HL-60 (cell line): Measurements from ENCODE around the gene PPP3CB.

Experiments used
- DNase-seq, 2 experiments: peaks; one replicate each; pipeline ENCODE4 v3.0.0-alpha.2; 2010 to 2020; ENCODE audit warnings: low read depth in 1 of 2, low spot score in 1 of 2
- H3K27ac ChIP-seq: fragments of 250-450 bp; sonication (Bioruptor Pico); replicated peaks from 2 replicates; pipeline ENCODE4 v1.5.1; 2020; ENCODE audit warnings: mild to moderate bottlenecking, moderate library complexity
- H3K27me3 ChIP-seq: fragments of 250-450 bp; sonication (Bioruptor Pico); 2 replicates; pipeline ENCODE4 v1.5.1; 2021; ENCODE audit warnings: mild to moderate bottlenecking, moderate library complexity; ENCODE audit not compliant: insufficient read depth, poor library complexity, severe bottlenecking
- H3K4me3 ChIP-seq: replicated peaks from 2 replicates; pipeline ENCODE4 v1.5.1; 2011; ENCODE audit warnings: mild to moderate bottlenecking, control low read depth, low read length; ENCODE audit not compliant: insufficient read depth
- CTCF ChIP-seq: IDR thresholded peaks from one replicate; pipeline ENCODE4 v1.5.1; 2011; ENCODE audit warnings: low read length, control low read depth, inconsistent platforms; ENCODE audit not compliant: insufficient read depth
- GABPA ChIP-seq: IDR thresholded peaks from 2 replicates; pipeline ENCODE4 v1.6.1; 2012; ENCODE audit warnings: low read depth
- POLR2AphosphoS5 ChIP-seq: IDR thresholded peaks from 2 replicates; pipeline ENCODE4 v1.6.1; 2012; ENCODE audit warnings: low read depth
- REST ChIP-seq: IDR thresholded peaks from 2 replicates; pipeline ENCODE4 v1.6.1; 2012; ENCODE audit warnings: low read depth; ENCODE audit not compliant: insufficient replicate concordance
- SPI1 ChIP-seq: IDR thresholded peaks from 2 replicates; pipeline ENCODE4 v1.6.1; 2012; ENCODE audit warnings: low read depth, mild to moderate bottlenecking, borderline replicate concordance

Gene PPP3CB

DNA sequence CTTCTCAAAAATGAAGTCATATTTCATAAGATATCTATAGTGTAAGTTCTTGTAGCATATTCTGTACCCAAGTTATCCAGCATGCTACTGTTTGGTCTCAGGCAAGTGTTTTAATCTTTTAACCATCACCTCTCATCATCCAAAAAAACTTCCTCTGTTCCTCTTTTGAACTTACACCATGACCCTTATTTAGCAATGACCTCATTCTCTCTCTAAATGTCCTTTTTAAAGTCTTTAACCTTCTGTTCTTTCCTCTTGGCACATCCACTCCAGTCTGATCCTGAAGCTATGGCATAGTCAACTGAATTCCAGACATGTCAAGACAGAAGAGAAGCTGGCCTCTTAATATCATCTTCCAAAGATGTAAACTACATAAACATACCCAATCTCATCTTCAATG, 26.2 kb downstream of the PPP3CB start:
- DNase-seq: no peak
- no peak overlapping the region for H3K27ac ChIP-seq
- no peaks in the 10 kb centered on the region for H3K27me3 ChIP-seq
- TF ChIP-seq REST: no peak
- TF ChIP-seq GABPA: no peak
- no peak for TF ChIP-seq POLR2AphosphoS5
- TF ChIP-seq CTCF: no peak
- no peak for TF ChIP-seq SPI1
- no peak overlapping the region for H3K4me3 ChIP-seq

DNA sequence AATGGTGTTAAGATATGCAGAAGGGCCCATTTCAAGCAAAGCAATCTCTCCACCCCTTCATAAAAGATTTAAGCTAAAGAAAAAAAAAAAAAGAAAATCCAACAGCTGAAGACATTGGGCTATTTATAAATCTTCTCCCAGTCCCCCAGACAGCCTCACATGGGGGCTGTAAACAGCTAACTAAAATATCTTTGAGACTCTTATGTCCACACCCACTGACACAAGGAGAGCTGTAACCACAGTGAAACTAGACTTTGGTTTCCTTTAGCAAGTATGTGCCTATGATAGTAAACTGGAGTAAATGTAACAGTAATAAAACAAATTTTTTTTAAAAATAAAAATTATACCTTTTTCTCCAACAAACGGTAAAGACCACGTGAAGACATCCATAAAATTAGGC, 28.6 kb downstream of the PPP3CB start:
- TF ChIP-seq GABPA (no peak), POLR2AphosphoS5 (no peak), CTCF (no peak), REST (no peak), SPI1 (no peak)
- H3K27ac ChIP-seq: no peak overlapping the region
- no peak overlapping the region for H3K4me3 ChIP-seq
- DNase-seq: no peak
- H3K27me3 ChIP-seq: no peaks in the 10 kb centered on the region

DNA sequence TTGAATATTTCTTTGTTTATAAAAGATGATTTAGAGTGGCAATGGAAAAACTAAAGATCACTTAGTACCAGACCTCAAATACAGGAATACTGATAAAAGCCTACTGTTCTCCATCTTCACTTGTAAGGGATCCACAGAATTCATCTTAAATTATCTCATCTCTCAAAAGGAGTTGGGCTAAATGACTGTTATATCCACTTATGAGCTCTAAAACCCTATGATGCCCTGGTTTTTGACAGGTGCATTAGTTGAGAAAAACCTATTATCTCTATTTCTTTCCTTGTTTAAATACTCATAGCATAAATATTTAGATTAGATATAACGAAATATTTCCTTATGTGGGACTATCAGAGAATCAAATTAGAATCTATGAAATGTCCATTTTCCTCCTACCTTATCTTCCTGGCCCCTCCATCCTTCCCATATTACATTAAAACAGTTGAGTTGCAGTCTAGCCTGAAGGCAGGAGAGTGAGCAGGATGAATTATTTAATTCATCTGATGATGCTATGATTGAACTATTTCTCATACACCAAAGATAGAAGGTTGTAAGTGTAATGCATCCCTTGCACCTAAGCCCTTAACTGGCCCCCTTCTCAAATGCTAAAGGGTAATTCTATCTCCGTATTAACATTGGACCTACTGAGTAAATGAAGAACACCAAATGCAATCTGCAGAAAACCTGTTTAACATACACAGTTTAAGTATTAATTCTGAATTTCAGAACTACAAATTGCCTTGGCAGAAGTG, 29.7 kb downstream of the PPP3CB start:
- DNase-seq: no peak
- Histone ChIP-seq H3K27me3 (no peaks in the 10 kb centered on the region), H3K27ac (no peak overlapping the region), H3K4me3 (no peak overlapping the region)
- TF ChIP-seq SPI1 (no peak), GABPA (no peak), POLR2AphosphoS5 (no peak)

DNA sequence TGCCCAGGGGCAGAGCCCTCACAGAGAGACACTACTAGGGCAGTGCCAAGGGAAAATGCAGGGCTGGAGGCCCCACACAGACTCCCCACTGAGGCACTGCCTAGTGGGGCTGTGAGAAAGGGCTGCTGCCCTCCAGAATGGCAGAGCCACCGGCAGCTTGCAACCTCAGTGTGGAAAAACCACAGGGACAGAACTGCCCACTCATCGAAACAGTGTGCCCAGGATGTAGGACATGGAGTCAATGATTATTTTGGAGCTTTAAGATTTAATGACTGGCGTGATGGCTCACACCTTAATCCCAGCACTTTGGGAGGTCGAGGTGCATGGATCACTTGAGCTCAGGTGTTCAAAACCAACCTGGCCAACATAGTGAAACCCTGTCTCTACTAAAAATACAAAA, 34.9 kb downstream of the PPP3CB start:
- no peak for TF ChIP-seq SPI1
- TF ChIP-seq POLR2AphosphoS5: no peak
- TF ChIP-seq GABPA: no peak
- no peak for TF ChIP-seq CTCF
- TF ChIP-seq REST: no peak
- H3K27me3 ChIP-seq: no peaks in the 10 kb centered on the region
- DNase-seq: no peak
- H3K27ac ChIP-seq: no peak overlapping the region
- no peak overlapping the region for H3K4me3 ChIP-seq
